ENCODE data around the gene CDH4. TPM values are rescaled to one million over a fixed set of nuclear protein-coding genes. Genes with fewer than 3 reads are reported as not detected.

CDH4 gene
- total RNA-seq, 1 donor from 2014 or later = 3.2 TPM

DNA sequence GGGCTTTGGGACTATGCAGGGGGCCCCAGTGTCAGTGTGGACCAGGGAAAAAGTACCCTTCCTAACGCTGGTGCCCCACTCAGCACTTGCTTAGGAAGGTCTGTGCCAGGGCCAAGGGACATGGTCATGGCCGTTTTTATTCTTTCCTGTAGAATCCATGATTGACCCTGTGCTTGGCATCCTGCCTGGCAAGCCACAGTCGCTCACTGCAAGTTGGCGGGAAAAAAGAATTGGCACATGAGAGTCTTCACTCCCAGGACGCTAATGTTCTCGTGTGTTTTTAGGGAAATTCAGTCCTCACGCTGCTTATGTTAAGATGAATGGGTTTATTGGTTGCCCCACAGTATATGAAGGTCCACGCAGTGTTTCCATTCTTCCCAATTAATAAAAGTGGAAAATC lies 253.4 kb downstream of the CDH4 start:
- Histone ChIP-seq H4K20me1 (ENCODE audit: insufficient read depth, low read length) (peaks cover 15% of the 10 kb centered on the region), H3K4me2 (ENCODE audit: low read length) (no peak overlapping the region), H3K27ac (ENCODE audit: low read depth, low read length) (no peak overlapping the region), H3K4me1 (ENCODE audit: insufficient read depth, low read length) (peaks cover 4% of the 10 kb centered on the region), H3K9ac (ENCODE audit: low read length) (no peak overlapping the region), H3K4me3 (ENCODE audit: insufficient read depth, low read depth, low read length) (no peak overlapping the region), H3K27me3 (ENCODE audit: insufficient read depth, low read length) (peaks cover 2% of the 10 kb centered on the region), H2AFZ (ENCODE audit: low read depth, low read length) (no peak overlapping the region), H3K36me3 (ENCODE audit: insufficient read depth, low read length) (no peaks in the 10 kb centered on the region), H3K9me3 (ENCODE audit: insufficient read depth, low read depth, low read length) (no peaks in the 10 kb centered on the region), H3K79me2 (ENCODE audit: insufficient read depth, low read length) (no peaks in the 10 kb centered on the region)
- Mint-ChIP-seq H3K36me3 (ENCODE audit: low read depth, unreplicated experiment) (no peaks in the 10 kb centered on the region), H3K4me1 (ENCODE audit: low read depth, unreplicated experiment) (peaks cover 15% of the 10 kb centered on the region), H3K27me3 (ENCODE audit: low read depth, unreplicated experiment) (peaks cover 23% of the 10 kb centered on the region), H3K9me3 (ENCODE audit: unreplicated experiment) (peaks cover 11% of the 10 kb centered on the region), H3K27ac (ENCODE audit: unreplicated experiment) (no peak overlapping the region), H3K4me3 (ENCODE audit: unreplicated experiment) (no peak overlapping the region)
- DNase-seq (ENCODE audit: low read depth) (no peak), FAIRE-seq (no peak)
- TF ChIP-seq, protein P1, sequence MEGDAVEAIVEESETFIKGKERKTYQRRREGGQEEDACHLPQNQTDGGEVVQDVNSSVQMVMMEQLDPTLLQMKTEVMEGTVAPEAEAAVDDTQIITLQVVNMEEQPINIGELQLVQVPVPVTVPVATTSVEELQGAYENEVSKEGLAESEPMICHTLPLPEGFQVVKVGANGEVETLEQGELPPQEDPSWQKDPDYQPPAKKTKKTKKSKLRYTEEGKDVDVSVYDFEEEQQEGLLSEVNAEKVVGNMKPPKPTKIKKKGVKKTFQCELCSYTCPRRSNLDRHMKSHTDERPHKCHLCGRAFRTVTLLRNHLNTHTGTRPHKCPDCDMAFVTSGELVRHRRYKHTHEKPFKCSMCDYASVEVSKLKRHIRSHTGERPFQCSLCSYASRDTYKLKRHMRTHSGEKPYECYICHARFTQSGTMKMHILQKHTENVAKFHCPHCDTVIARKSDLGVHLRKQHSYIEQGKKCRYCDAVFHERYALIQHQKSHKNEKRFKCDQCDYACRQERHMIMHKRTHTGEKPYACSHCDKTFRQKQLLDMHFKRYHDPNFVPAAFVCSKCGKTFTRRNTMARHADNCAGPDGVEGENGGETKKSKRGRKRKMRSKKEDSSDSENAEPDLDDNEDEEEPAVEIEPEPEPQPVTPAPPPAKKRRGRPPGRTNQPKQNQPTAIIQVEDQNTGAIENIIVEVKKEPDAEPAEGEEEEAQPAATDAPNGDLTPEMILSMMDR (IDR thresholded peaks at IDR 0.05; ENCODE audit: insufficient read depth, low read depth, low read length) = no peak
- TF ChIP-seq EZH2 (IDR thresholded peaks at IDR 0.05; ENCODE audit: insufficient read depth, low read length) = no peak

DNA sequence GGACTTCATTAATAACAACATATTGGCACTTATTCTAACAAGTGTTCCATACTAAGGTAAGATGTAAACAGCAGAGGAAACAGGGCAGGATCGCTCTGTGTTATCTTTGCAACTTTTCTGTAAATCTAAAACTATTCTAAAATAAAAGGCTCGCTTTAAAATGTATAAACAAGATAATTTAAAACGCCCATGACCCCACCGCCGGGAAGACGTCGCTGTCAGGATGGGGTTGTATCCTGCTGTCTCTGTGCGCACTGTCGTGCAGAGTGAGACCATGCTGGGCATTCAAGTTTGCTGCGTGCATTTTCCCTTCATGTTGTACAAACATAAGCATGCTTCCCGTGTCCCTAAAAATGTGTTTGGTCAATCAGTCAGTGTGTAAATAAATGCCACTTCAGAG lies 255.7 kb downstream of the CDH4 start:
- Histone ChIP-seq H3K27me3 (ENCODE audit: insufficient read depth, low read length) (peaks cover 2% of the 10 kb centered on the region), H3K36me3 (ENCODE audit: insufficient read depth, low read length) (no peaks in the 10 kb centered on the region), H3K9ac (ENCODE audit: low read length) (no peak overlapping the region), H4K20me1 (ENCODE audit: insufficient read depth, low read length) (peaks cover 4% of the 10 kb centered on the region), H2AFZ (ENCODE audit: low read depth, low read length) (no peak overlapping the region), H3K4me2 (ENCODE audit: low read length) (no peak overlapping the region), H3K9me3 (ENCODE audit: insufficient read depth, low read depth, low read length) (no peaks in the 10 kb centered on the region), H3K79me2 (ENCODE audit: insufficient read depth, low read length) (no peaks in the 10 kb centered on the region), H3K27ac (ENCODE audit: low read depth, low read length) (no peak overlapping the region), H3K4me3 (ENCODE audit: insufficient read depth, low read depth, low read length) (no peak overlapping the region), H3K4me1 (ENCODE audit: insufficient read depth, low read length) (no peaks in the 10 kb centered on the region)
- DNase-seq (ENCODE audit: low read depth) (no peak), FAIRE-seq (no peak)
- Mint-ChIP-seq H3K36me3 (ENCODE audit: low read depth, unreplicated experiment) (no peaks in the 10 kb centered on the region), H3K4me1 (ENCODE audit: low read depth, unreplicated experiment) (no peaks in the 10 kb centered on the region), H3K27me3 (ENCODE audit: low read depth, unreplicated experiment) (peaks cover 30% of the 10 kb centered on the region), H3K27ac (ENCODE audit: unreplicated experiment) (no peak overlapping the region), H3K9me3 (ENCODE audit: unreplicated experiment) (peaks cover 6% of the 10 kb centered on the region), H3K4me3 (ENCODE audit: unreplicated experiment) (no peak overlapping the region)
- TF ChIP-seq, protein P1 (IDR thresholded peaks at IDR 0.05; ENCODE audit: insufficient read depth, low read depth, low read length) = no peak
- no peak for TF ChIP-seq EZH2 (IDR thresholded peaks at IDR 0.05; ENCODE audit: insufficient read depth, low read length)

DNA sequence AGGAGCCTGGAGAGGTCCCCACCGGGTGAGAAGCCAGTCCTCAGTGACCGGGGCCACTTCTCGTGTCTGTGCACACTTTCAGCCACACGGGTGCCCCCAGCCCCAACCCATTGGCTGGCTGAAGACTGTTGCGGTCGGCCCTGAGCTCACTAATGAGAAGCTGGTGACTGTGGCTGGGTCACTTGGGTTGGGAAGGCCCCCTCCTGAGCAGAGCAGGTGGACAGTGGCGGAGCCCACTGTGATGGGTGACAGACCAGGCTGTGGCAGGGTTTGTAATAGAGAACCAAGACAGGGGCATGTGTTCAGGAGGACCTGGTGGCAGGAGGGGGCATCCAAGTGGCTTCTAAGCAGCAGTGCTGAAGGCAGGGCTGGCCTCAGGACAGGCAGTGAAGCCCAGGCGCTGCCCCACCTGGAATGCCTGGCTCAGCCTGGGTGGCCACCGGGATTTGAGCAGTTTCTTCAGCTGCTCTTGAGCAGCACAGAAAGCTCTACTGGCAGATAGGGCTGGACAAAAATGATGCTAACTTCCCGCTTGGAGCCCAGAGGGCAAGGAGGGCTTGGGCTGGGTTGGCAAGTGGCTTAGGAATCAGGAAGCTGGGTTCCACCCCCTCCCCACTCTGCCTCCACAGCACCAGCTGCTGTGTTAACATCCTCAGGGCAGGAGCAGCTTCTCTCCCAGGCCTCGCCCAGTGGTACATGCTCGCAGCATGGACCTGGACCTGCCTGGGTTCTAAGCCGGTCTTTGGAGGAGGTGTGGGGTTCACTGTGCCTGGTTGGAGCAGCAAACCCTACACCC lies 256.4 kb downstream of the CDH4 start:
- H3K9me3 Mint-ChIP-seq (ENCODE audit: unreplicated experiment) = no peaks in the 10 kb centered on the region
- H3K4me1 Mint-ChIP-seq (ENCODE audit: low read depth, unreplicated experiment) = no peaks in the 10 kb centered on the region
- H3K36me3 Mint-ChIP-seq (ENCODE audit: low read depth, unreplicated experiment) = no peaks in the 10 kb centered on the region
- Histone ChIP-seq H3K9ac (ENCODE audit: low read length) (no peak overlapping the region), H3K79me2 (ENCODE audit: insufficient read depth, low read length) (no peaks in the 10 kb centered on the region), H3K9me3 (ENCODE audit: insufficient read depth, low read depth, low read length) (no peaks in the 10 kb centered on the region), H3K27me3 (ENCODE audit: insufficient read depth, low read length) (peaks cover 2% of the 10 kb centered on the region), H3K4me2 (ENCODE audit: low read length) (no peak overlapping the region), H2AFZ (ENCODE audit: low read depth, low read length) (no peak overlapping the region), H3K27ac (ENCODE audit: low read depth, low read length) (no peak overlapping the region), H3K4me1 (ENCODE audit: insufficient read depth, low read length) (no peaks in the 10 kb centered on the region), H3K4me3 (ENCODE audit: insufficient read depth, low read depth, low read length) (no peak overlapping the region), H4K20me1 (ENCODE audit: insufficient read depth, low read length) (peaks cover 8% of the 10 kb centered on the region), H3K36me3 (ENCODE audit: insufficient read depth, low read length) (no peaks in the 10 kb centered on the region)
- FAIRE-seq = no peak
- H3K27me3 Mint-ChIP-seq (ENCODE audit: low read depth, unreplicated experiment) = peaks cover 30% of the 10 kb centered on the region
- no peak overlapping the region for H3K27ac Mint-ChIP-seq (ENCODE audit: unreplicated experiment)
- DNase-seq (ENCODE audit: low read depth) = no peak
- H3K4me3 Mint-ChIP-seq (ENCODE audit: unreplicated experiment) = no peak overlapping the region
- no peak for TF ChIP-seq EZH2 (IDR thresholded peaks at IDR 0.05; ENCODE audit: insufficient read depth, low read length)
- TF ChIP-seq, protein P1 (IDR thresholded peaks at IDR 0.05; ENCODE audit: insufficient read depth, low read depth, low read length) = no peak

Measured in astrocyte (in vitro differentiated cells and primary cell).